Esophagus muscularis mucosa (tissue), 4 donors: ENCODE measurements around the gene CYP11A1.

Experiments used
- EP300 ChIP-seq: sonication (generic); formaldehyde crosslinking; IDR thresholded peaks from one replicate; pipeline ENCODE4 v1.6.1; 2017; ENCODE audit warnings: antibody characterized with exemption
- POLR2A ChIP-seq: fragments of 450-650 bp; IDR thresholded peaks from one replicate; pipeline ENCODE4 v1.6.1; 2017; ENCODE audit warnings: antibody characterized with exemption, moderate library complexity, mild to moderate bottlenecking, low read depth
- POLR2AphosphoS5 ChIP-seq, 2 donors: sonication (generic); formaldehyde crosslinking; IDR thresholded peaks; one replicate each; pipeline ENCODE4 v1.6.1; 2017; ENCODE audit warnings: antibody characterized with exemption in 2 of 2
- TF ChIP-seq, protein P1 (sequence below), 3 experiments: fragments of 200-600 bp in 2 of 3; fragments of 450-650 bp in 1 of 3; sonication (generic) in 2 of 3; IDR thresholded peaks; one replicate each; pipeline ENCODE4 v1.5.1; 2017 to 2019; ENCODE audit warnings: antibody characterized with exemption in 3 of 3, mild to moderate bottlenecking in 2 of 3, moderate library complexity in 1 of 3

DNA sequence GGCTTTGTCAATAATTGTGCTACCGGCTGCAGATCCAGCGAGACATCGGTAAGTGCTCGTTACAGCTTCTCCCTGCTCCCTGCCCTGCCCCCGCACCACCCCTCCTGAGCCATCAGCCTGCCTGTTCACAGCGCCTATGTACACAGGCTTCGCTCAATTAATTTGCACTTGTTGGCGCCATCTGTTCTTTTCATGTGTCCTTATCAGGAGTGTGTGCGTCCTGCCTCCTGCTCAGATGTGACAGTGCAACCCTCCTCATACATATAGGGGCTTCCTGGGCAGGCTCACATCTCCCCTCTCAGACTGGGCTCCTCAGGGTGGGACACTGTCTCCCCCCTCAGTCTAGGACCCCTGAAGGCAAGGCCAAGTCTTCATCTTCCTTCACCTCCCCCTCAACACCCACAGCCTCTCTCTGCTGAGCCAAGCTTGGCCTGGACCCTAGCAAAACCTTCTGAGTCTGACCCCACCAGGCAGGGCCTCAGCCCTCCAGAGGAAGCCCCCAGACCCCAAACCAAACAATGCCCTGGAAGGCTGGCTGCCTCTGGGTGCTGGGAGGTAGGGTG is 54.9 kb downstream of the CYP11A1 start:
- TF ChIP-seq, protein P1, sequence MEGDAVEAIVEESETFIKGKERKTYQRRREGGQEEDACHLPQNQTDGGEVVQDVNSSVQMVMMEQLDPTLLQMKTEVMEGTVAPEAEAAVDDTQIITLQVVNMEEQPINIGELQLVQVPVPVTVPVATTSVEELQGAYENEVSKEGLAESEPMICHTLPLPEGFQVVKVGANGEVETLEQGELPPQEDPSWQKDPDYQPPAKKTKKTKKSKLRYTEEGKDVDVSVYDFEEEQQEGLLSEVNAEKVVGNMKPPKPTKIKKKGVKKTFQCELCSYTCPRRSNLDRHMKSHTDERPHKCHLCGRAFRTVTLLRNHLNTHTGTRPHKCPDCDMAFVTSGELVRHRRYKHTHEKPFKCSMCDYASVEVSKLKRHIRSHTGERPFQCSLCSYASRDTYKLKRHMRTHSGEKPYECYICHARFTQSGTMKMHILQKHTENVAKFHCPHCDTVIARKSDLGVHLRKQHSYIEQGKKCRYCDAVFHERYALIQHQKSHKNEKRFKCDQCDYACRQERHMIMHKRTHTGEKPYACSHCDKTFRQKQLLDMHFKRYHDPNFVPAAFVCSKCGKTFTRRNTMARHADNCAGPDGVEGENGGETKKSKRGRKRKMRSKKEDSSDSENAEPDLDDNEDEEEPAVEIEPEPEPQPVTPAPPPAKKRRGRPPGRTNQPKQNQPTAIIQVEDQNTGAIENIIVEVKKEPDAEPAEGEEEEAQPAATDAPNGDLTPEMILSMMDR (IDR thresholded peaks at IDR 0.05) = no peak
- TF ChIP-seq POLR2A (no peak), POLR2AphosphoS5 (IDR thresholded peaks at IDR 0.05) (no peak), EP300 (no peak)
